Stimulated activated CD8-positive, alpha-beta memory T cell treated with anti-CD3 and anti-CD28 coated beads, Interleukin-2, amount 100 ng/mL, for 48 hours (primary cell): ENCODE data around the gene SLC36A3.
"Not testable (repeated sequence)": the region's sequence is repeated elsewhere in the genome, so short reads cannot be mapped to it uniquely, and the experiment has no call there.

ENCODE experiments used
- DNase-seq, 2 donors: peaks; one replicate each; pipeline ENCODE4 v3.0.0-alpha.2; 2020; ENCODE audit warnings: low read depth in 2 of 2

SLC36A3 gene

DNA sequence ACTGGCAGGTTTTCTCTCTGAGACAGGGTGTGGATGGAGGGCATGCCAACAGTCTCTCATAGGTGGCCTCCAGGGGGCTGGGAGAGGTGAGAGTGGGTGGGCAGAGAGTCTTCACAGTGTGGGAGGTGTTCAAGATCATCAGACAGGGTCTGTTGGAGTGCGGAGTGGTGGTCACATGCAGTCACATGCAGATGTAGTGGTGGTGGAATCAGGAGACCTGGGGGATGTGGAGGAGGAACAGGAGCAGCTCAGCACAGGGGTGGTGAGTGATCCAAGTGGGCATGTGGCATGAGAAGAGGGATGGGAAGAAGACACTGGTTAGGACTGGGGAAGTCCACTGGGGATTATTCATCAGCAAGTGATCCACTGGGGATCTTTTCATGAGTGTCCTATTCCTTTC lies 44.8 kb downstream of the SLC36A3 start:
- no peak for DNase-seq

DNA sequence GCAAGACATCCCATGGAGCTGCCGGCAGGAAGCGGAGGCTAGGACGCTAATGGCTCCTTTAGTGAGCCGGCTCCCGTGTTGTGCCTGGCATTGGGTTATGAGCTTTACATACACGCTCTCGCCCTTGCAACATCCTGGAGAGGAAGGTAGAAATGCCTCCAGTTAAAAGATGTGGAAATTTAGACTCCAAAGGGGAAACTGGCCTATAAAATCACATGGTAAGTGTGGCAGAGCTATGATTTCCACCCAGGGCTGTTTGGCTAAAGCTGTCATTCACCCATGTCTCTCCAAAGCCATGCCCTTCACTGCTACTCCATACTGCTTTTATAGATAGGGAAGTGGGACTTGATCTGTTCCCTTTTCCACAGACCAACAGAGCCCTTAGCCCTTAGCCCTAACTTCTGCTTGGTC lies 45.4 kb downstream of the SLC36A3 start:
- DNase-seq, result no peak

DNA sequence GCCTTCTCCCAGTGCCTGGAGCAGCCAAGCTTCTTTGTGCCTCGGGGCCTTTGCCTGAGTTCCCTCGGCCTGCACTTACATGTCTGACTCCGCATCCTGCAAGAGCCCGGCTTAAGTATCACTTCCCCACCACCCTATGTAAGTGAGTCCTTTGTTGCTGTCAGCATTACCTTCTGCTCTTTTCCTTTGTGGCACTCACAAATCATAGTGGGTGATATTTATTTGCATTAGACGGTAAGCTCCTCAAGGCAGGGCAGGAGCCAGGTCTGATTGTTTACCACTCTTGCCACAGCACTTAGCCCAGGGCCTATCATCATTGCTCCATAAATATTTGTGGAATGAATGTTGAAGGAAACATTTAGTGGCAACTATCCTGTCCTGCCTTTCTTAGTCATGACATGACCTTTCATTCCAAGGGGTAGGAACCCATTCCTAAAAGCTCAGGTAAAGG lies 45.8 kb downstream of the SLC36A3 start:
- DNase-seq, result no peak

DNA sequence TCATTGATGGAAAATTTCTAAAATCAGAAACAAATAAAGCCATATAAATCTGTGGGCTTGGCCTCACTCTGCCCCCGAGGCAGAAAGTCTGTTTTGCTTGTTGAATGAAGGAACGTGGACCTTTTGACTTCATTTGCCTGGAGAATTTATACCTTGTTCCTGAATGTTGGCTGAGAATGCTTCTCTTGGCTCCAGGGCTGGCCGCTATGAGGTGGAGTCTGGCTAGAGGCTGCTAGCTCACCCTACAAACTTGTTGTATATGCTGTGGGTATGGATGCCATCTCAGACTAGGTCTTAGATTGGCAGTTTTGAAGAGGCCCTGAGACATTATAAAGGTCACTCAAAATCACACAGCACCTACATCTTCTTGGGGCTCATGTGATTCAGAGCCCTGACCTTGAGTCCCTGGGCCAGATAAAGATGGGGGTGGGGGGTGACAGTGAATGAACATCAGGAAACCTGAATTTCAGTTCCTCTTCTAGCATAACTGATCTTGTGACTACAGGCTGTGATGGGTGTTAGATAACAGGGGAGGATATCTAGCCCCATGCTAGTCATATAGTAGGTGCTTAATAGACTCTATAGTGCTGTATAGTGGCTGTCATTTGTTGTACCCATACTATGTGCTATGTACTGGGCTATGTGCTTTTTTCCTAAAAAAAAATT lies 47.8 kb downstream of the SLC36A3 start:
- no peak for DNase-seq

DNA sequence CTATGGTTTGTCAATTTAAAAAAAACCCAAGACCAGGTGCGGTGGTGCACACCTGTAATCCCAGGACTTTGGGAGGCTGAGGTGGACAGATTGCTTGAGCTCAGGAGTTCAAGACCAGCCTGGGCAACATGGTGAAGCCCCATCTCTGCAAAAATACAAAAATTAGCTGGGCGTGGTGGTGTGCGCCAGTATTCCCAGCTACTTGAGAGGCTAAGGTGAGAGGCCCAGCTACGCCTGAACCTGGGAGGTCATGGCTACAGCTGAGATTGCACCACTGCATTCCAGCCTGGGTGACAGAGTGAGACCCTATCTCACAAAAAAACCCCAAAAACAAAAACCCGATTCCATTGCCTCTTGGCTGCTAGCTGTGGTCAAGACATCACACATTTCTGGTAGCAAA lies 48.6 kb downstream of the SLC36A3 start:
- DNase-seq, result not testable (repeated sequence)

DNA sequence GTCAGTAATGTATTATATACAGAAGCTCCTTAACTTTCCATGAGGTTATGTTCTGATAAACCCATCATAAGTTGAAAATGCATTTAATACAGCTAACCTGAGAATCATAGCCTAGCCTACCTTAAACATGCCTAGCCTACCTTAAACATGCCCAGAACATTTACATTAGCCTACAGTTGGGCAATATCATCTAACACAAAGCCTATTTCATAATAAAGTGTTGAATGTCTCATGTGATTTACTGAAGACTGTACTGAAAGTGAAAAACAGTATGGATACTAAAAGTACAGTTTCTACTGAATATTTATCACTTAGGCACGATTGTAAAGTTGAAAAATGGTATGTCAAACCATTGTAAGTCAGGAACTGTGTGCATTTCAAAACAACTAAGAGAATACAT lies 49.0 kb downstream of the SLC36A3 start:
- no peak for DNase-seq

DNA sequence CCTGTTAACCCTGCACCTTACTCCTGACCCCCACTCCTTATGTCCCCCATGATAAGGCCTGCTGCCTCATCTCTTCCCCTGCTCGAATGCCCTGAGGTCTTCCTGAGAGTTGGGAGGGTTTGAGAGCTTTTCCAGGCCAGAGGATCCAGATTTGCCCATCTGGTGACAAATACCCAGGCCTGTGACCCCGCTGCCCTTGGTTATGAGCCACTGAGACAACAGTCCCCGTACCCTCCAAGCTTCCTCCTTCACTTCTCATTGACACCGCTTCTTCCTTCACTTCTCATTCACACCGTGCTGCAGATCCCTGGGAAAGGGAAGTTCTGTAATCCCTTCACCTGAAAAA lies 50.0 kb downstream of the SLC36A3 start:
- no peak for DNase-seq

DNA sequence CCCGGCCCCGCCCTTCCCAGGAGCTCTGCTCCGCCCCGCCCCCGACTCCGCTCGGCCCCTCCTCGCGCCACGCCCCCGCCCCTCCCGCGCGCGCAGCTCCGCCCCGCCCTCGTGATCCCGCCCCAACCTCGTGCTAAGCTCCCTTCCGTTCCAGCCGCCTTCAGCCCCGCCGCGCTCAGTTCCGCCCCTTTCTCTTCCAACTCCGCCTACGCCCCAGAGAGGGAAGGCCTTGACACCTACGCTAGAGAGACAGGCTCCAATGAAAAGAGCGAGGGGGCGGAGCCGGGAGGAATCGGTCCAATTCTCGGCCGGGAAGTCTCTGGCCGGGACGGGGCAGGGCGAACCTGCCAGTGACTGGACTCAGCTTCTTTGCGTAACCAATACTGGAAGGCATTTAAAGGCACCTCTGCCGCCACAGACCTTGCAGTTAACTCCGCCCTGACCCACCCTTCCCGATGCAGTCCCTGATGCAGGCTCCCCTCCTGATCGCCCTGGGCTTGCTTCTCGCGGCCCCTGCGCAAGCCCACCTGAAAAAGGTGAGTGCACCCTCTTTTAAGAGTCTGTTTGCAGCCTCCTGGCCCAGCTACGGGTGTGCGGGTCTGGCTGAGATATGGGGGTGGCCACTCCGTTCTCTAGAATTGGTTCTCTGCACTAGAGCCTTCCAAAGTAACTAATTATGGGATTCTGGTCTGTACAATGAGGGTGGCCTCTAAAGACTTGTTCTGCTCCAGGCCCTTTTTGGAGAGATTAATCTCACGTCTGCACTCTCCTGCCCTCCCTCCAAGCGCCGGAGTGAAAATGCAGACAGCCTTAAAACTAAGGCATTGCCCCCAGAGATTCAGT lies 50.6 kb downstream of the SLC36A3 start, which contains the start of gene GM2A:
Gene GM2A, plus strand, starts transcription at position 424 of the 843 bp plus-strand sequence. Its CDS starts 32 bp downstream, at position 456.
- peak; percentile 98 to 99 for DNase-seq

DNA sequence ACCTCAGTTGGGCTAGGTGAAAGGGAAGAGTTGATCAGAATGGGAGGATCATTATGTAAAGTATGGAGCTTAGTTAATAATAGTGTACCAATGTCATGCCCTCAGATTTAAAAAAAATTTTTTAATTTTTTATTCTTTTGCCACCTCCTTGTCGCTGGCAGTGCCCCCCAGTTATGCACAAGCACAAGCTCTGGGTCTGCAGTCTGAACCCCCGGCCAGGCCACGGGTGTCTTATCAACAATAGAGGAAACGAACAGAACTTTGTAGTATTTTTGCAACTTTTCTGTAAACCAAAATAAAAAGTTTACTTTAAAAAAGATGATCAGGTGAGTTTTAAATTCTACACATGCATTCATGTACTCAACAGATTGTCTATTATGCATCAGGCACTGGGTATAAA lies 51.9 kb downstream of the SLC36A3 start:
- DNase-seq, result no peak

DNA sequence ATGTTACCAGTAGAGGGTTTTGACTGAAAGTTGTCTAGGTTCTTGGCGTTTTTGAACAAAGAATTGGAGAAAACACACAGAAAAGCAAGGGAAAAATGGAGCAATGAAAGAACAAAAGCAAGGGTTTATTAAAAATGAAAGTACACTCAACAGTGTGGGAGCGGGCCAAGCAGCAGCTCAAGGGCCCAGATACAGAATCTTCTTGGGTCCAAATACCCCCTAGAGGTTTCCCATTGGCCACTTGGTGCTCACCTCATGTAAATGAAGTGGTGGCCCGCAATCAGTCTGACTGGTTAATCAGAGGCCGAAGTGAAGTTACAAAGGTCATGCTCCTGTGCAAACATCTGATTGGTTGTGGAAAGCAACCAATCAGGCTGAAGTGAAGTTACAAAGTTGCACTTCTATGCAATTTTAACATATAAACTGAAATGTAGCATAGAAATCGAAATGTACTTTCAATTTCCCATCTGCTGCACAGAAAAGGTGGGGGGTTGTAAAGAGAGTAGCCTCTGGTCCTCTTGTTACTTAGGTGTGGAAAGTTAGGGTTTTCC lies 52.5 kb downstream of the SLC36A3 start:
- no peak for DNase-seq

DNA sequence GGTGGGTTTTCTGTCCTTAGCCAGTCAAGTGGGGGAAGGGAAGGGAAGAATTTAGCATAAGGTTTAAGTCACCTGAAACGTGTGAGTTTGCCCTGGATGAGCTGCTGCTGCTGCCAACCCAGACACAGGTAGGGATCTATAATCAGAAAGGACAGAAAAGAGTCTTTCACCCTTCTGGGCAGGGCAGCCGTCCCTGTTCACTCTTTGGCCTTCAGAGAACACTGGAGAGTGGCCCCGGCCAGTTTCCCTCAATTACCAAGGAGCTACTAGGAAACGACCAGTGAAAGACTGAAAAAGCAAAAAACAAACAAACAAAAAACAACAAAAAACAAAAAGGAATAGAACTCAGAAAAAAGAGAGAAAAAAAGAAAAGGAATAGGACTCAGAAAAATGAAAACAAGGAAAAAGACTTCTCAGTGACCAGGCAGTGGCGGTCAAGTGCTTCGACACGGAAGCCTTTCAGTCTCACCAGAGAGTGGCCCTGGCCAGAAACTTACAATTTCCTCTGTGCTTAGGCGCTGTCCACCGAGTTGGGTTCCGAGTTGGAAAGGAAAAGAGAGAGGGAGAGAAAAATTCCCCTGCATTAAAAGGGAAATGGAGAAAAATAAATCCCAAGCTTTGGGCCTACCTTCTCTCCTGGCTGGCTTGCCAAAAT lies 53.1 kb downstream of the SLC36A3 start:
- no peak for DNase-seq

DNA sequence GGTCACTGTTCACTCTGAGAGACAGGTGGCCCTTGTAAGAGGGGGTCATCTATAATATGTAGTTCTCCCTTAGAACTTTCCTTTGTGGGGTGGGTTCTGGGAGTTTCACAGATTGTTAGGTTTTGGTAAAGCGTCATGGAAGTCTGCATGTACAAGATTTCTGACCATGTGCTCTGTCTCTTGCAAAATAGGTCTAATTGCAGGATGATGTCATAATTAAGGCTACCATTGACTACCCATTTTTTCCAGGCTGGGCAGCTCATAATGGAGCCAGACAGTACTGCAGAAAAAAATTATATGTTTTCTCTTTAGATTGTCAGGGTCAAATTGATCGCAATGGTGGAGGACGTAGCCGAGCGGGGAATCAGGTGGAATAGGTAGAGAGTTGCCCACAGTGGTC lies 54.3 kb downstream of the SLC36A3 start:
- DNase-seq, result no peak

DNA sequence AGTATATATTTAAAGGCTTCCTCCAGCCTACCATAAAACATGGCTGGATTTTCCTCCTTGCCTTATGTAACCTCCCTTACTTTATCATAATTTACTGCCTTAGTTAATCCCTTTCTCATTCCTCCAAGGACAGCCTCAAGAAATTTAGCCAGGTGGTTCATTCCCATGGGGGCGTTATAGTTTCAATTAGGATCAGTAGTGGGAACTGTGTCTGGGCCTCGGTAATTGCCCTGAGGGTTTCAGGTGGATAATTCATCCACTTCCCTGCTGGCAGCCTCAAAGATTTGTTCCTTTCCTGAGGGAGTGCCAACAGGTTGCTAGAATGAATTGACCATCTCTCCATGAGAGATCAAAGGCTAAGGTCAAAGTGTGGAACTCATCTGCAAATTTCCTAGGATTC lies 54.9 kb downstream of the SLC36A3 start:
- DNase-seq, result no peak

DNA sequence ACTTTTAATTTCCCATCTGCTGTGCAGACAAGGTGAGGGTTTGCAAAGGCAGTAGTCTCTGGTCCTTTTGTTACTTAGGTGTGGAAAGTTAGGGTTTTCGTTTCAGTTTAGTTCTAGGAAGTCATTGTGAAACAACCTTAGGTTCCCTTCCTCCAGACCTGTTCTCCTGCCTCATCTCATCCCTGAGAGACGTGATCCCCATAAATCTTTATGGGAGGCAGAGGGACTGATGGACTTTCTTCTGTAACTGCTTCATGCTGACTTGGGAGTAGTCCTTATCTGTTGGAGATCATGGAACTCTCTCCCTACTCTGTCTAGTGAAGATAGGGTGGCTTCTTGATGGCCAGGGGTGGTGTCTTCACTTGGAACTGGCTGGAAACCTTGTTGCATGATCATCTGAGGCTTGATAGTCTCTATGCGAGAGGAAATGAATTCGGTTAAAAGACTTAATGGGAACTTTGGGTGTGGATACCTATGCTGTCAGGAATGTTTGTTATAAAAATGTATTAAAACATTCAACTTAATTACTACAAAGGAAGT lies 57.8 kb downstream of the SLC36A3 start:
- DNase-seq, result no peak

DNA sequence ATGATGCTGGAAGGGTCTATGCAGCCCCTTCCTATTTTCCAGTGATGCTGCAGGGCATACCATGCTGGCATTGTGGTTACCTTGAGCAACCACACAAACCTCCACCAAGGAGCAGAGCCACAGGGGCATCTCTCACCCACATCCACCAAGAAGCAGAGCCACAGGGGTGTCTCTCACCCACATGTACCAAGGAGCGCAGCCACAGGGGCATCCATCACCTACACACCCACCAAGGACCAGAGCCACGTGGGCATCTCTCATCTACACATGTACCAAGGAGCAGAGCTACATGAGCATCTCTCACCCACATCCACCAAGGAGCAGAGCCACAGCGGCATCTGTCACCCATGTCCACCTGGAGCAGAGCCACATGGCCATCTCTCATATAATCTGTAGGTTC lies 59.4 kb downstream of the SLC36A3 start:
- DNase-seq, result no peak

DNA sequence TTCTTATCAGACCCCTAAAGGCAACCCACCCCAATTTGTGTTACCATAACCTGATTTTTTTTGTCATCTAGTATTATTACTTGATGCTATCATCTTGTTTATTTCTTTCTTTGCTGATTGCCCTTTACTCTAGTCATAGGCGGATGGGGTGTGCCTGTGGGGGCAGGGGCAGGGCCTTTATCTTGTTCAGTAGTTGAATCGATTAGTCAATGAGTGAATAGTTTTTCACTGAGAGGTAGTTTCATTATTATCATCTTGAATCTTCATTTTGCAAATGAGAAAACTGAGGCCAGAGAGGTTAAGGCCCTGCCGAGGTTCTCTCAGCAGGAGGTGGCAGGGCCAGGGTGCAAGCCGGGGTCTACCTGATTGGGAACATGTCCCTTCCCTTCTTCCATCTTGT lies 60.0 kb downstream of the SLC36A3 start:
- DNase-seq, result no peak

DNA sequence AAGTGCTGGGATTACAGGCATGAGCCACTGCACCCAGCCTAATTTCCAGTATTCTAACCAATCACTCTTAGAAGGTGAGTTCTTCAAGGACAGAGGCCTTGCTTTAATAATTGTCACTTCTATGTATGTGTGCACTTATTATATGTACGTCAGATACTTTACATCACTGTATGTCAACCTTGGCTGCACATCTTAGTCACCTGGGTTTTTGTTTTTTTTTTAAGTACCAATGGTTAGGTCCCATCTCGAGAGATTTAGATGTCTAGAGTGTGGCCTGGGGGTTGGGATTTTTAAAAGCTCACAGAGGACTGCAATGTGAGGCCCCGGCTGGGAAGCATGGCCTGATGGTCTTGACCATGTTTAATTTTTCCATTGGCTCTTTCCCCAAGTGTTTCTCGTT lies 60.4 kb downstream of the SLC36A3 start:
- DNase-seq, result no peak

DNA sequence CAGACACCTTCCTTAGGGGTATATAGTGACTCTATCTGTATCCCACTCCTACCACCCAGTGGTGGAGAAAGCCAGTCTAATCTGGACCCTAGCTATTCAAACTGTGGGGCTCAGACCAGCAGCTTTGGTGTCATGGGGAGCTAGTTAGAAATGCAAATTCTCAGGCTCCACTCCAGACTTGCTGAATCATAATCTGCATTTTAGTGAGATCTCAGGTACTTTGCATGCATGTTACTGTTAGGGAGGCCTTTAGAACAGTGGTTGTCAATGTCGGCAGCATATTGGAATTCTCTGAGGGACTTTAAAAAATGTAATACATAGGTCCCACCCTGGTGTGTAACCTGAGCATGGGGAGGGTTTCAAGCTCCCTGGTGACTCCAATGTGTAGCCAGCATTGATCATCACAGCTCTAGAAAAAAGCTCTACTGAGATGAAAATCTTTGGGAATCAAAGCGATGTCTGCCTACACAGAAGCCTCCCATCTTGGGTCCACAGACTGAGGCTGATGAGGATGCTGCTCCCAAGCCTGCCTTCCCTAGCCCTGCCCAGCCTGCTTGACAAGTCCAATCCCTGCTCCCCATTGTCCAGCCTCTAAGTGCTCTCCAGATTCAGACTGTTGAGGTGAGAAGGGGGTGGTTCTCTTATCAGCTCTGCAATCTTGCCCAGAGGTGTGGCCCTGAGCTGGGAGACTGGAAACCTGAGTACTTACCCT lies 62.5 kb downstream of the SLC36A3 start:
- no peak for DNase-seq

DNA sequence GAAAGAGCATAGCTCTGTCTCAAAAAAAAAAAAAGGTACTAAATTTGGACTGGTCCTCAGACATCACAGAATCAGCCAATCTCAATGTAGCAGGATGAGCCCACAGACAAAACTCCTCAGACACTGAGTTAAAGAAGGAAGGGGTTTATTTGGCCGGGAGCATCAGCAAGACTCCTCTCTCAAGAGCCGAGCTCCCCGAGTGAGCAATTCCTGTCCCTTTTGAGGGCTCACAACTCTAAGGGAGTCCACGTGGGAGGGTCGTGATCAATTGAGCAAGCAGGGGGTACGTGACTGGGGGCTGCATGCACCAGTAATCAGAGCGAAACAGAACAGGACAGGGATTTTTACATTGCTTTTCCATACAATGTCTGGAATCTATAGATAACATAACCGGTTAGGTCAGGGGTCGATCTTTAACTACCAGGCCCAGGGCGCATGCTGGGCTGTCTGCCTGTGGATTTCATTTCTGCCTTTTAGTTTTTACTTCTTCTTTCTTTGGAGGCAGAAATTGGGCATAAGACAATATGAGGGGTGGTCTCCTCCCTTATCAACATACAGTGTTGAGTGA lies 63.2 kb downstream of the SLC36A3 start:
- DNase-seq, result not testable (repeated sequence)

DNA sequence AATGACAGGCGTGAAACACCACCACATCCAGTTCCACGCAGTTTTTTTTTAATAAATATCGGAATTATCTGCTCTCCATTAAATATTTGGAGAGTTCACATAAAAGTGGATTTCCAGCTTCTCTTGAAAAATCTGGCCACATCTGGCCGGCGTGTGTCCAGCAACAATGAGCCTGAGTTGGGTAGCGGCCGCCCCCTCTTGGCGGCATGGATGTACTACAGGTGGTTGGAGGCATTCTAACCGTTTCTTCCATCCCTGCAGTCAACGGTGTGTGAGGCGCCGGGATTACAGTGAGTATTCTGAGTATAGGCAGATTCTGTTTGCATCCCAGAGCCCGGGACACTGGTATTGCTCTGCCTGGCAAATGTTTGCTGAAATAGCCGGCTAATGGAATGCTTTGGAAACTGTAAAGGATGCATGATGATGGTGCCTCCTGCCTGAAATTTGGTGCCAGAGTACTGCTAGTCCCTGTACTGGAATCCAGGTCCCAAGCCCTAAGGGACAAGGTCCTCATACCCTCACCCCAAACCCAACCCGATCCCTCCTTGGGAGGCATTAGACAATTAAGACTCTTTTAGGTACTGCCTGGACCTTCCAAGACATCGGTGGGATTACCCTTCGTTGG lies 64.2 kb downstream of the SLC36A3 start:
- DNase-seq, result peak; percentile 49 to 60

DNA sequence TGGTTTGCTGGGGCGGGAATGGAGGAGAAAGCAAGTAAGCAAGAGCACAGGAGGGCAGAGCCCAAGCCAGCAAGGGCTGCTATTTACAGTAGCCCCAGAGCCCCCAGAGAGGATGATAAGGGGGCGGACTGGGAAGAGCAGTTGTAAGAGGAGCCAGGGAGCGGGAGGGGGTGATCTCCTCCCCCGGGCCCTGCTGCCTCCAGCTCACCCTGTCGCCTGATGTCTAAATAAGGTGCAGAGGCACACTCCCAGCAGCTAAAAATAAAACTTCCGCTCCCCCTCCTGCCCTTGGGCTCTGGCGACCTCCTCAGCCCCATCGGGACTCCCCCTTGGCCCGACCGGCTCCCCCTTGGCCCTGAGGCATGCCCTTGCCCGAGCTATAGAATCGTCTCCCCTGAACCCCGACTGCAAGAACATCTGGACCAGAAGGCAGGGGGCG lies 65.2 kb downstream of the SLC36A3 start:
- DNase-seq, result no peak
